HCT116 (cell line): Measurements from ENCODE around the gene NOS1. TPM values are rescaled to one million over a fixed set of nuclear protein-coding genes. Genes with fewer than 3 reads are reported as not detected.

Source experiments
- ATAC-seq: fragments of 200-7000 bp; cut with Tn5 transposase; 2 replicates; pipeline ENCODE4 v1.9.1; 2020; ENCODE audit warnings: mild to moderate bottlenecking, moderate library complexity
- BruUV-seq: library from RNA; stranded (reverse); fragments of 400-500 nt; replicated peaks from 2 replicates; lab custom pipeline; 2021; lab: Mats Ljungman, UMichigan
- CTCF ChIA-PET: fragments of 300-600 bp; sonication (Branson Sonifier 250); formaldehyde crosslinking; loops from one replicate; lab custom pipeline; 2021; ENCODE audit warnings: antibody characterized with exemption; lab: Charles Lee
- POLR2A ChIA-PET: fragments of 300-600, 350-600 bp; sonication (Branson Sonifier 250); formaldehyde crosslinking; loops from one replicate; lab custom pipeline; 2021; ENCODE audit warnings: antibody characterized with exemption; lab: Charles Lee
- RAD21 ChIA-PET, 2 experiments: fragments of 300-600 bp; sonication (Branson Sonifier 250); formaldehyde crosslinking; loops; one replicate each; lab custom pipeline; 2023; ENCODE audit warnings: low total read pairs in 2 of 2; ENCODE audit not compliant: uncharacterized antibody in 2 of 2, unreplicated experiment in 2 of 2, low non-redundant PET in 1 of 2; lab: Charles Lee
- DNase-seq: peaks from one replicate; pipeline ENCODE4 v3.0.0-alpha.2; 2010; ENCODE audit warnings: low read depth, low spot score
- H2AFZ ChIP-seq: fragments of 200-600 bp; shearing (Covaris generic), sonication (generic); 2 replicates; pipeline ENCODE4 v1.6.1; 2017; ENCODE audit warnings: low read depth, mixed run types, mixed read lengths, antibody characterized with exemption, low read length; ENCODE audit not compliant: poor library complexity, severe bottlenecking
- H3K27ac ChIP-seq: 2 replicates; pipeline ENCODE4 v1.5.1; 2012; ENCODE audit warnings: low read depth, low read length
- H3K27me3 ChIP-seq: fragments of 200-600 bp; sonication (generic); 2 replicates; pipeline ENCODE4 v1.6.1; 2016; ENCODE audit warnings: mixed run types, low read length, mixed read lengths; ENCODE audit not compliant: insufficient read depth
- H3K36me3 ChIP-seq, 2 experiments: fragments of 200-500 bp in 1 of 2; fragments of 200-600 bp in 1 of 2; sonication (Bioruptor generic) in 1 of 2; sonication (generic) in 1 of 2; 2 replicates each; pipeline versions ENCODE4 v1.5.1 to v1.6.1; 2014 to 2016; ENCODE audit warnings: low read length in 2 of 2, inconsistent platforms in 1 of 2, mixed read lengths in 1 of 2, mixed run types in 1 of 2; ENCODE audit not compliant: insufficient read depth in 2 of 2, control insufficient read depth in 1 of 2
- H3K4me1 ChIP-seq, 2 experiments: fragments of 200-600 bp in 1 of 2; sonication (generic) in 1 of 2; 2 replicates each; pipeline versions ENCODE4 v1.5.1 to v1.6.1; 2012 to 2017; ENCODE audit warnings: low read length in 2 of 2, inconsistent platforms in 1 of 2, mild to moderate bottlenecking in 1 of 2, mixed read lengths in 1 of 2, mixed run types in 1 of 2, moderate library complexity in 1 of 2; ENCODE audit not compliant: insufficient read depth in 2 of 2, control insufficient read depth in 1 of 2
- H3K4me2 ChIP-seq: fragments of 200-600 bp; sonication (generic); 2 replicates; pipeline ENCODE4 v1.6.1; 2017; ENCODE audit warnings: mixed run types, low read length, mixed read lengths
- H3K4me3 ChIP-seq, 2 experiments: fragments of 200-600 bp in 1 of 2; sonication (generic) in 1 of 2; replicated peaks in 1 of 2; 2 replicates each; pipeline ENCODE4 v1.5.1; 2011 to 2016; ENCODE audit warnings: low read length in 2 of 2, control low read depth in 1 of 2, low read depth in 1 of 2, mild to moderate bottlenecking in 1 of 2, mixed read lengths in 1 of 2, mixed run types in 1 of 2
- H3K79me2 ChIP-seq: fragments of 200-600 bp; sonication (generic); 2 replicates; pipeline ENCODE4 v1.6.1; 2017; ENCODE audit warnings: mild to moderate bottlenecking, mixed run types, low read length, moderate library complexity, mixed read lengths; ENCODE audit not compliant: insufficient read depth
- H3K9ac ChIP-seq: fragments of 200-600 bp; sonication (generic); 2 replicates; pipeline ENCODE4 v1.6.1; 2016; ENCODE audit warnings: low read length, mixed read lengths
- H3K9me2 ChIP-seq: fragments of 200-600 bp; sonication (generic), shearing (Covaris generic); 2 replicates; pipeline ENCODE4 v1.6.1; 2017; ENCODE audit warnings: mixed run types, mild to moderate bottlenecking, moderate library complexity; ENCODE audit not compliant: insufficient read depth
- H3K9me3 ChIP-seq, 2 experiments: fragments of 200-500 bp in 1 of 2; fragments of 200-600 bp in 1 of 2; sonication (Bioruptor generic) in 1 of 2; sonication (generic) in 1 of 2; 2 replicates each; pipeline ENCODE4 v1.6.1; 2014 to 2017; ENCODE audit warnings: low read length in 2 of 2, mixed read lengths in 2 of 2, inconsistent platforms in 1 of 2, low read depth in 1 of 2, mild to moderate bottlenecking in 1 of 2, mixed run types in 1 of 2, moderate library complexity in 1 of 2; ENCODE audit not compliant: control insufficient read depth in 1 of 2, insufficient read depth in 1 of 2
- H4K20me1 ChIP-seq: fragments of 200-600 bp; sonication (generic), shearing (Covaris generic); 2 replicates; pipeline ENCODE4 v1.6.1; 2017; ENCODE audit warnings: mixed run types, mild to moderate bottlenecking, moderate library complexity; ENCODE audit not compliant: insufficient read depth
- CEBPB ChIP-seq: IDR thresholded peaks from 2 replicates; pipeline ENCODE4 v1.6.1; 2012; ENCODE audit warnings: low read depth
- EGR1 ChIP-seq: IDR thresholded peaks from 2 replicates; pipeline ENCODE4 v1.6.1; 2012; ENCODE audit warnings: low read depth
- ELF1 ChIP-seq: IDR thresholded peaks from 2 replicates; pipeline ENCODE4 v1.6.1; 2012; ENCODE audit warnings: low read depth, borderline replicate concordance
- EZH2phosphoT487 ChIP-seq: fragments of 200-600 bp; IDR thresholded peaks from 2 replicates; pipeline ENCODE4 v1.6.1; 2018; ENCODE audit warnings: antibody characterized with exemption, borderline replicate concordance
- FOSL1 ChIP-seq: IDR thresholded peaks from 2 replicates; pipeline ENCODE4 v1.6.1; 2012; ENCODE audit warnings: low read depth
- JUND ChIP-seq: IDR thresholded peaks from 2 replicates; pipeline ENCODE4 v1.6.1; 2012
- POLR2A ChIP-seq: IDR thresholded peaks from 2 replicates; pipeline ENCODE4 v1.7.0; 2011; ENCODE audit warnings: borderline replicate concordance; ENCODE audit not compliant: insufficient read depth, insufficient read length; ENCODE audit errors: extremely low read depth
- SP1 ChIP-seq: IDR thresholded peaks from 2 replicates; pipeline ENCODE4 v1.6.1; 2012; ENCODE audit warnings: low read depth
- SRF ChIP-seq: IDR thresholded peaks from 2 replicates; pipeline ENCODE4 v1.6.1; 2012; ENCODE audit warnings: low read depth
- TCF7L2 ChIP-seq: IDR thresholded peaks from 2 replicates; pipeline ENCODE4 v1.7.0; 2011; ENCODE audit warnings: borderline replicate concordance, inconsistent platforms; ENCODE audit not compliant: insufficient read depth, insufficient read length; ENCODE audit errors: extremely low read depth
- YY1 ChIP-seq: IDR thresholded peaks from 2 replicates; pipeline ENCODE4 v1.6.1; 2011; ENCODE audit warnings: low read length, low read depth, moderate library complexity, mild to moderate bottlenecking; ENCODE audit not compliant: insufficient replicate concordance; ENCODE audit errors: extremely low read depth
- ZFX ChIP-seq: fragments of 450-650 bp; IDR thresholded peaks from 2 replicates; pipeline ENCODE4 v1.6.1; 2017
- ZNF274 ChIP-seq: fragments of 200-500 bp; sonication (Bioruptor generic); IDR thresholded peaks from 2 replicates; pipeline ENCODE4 v1.6.1; 2014; ENCODE audit warnings: mild to moderate bottlenecking, low read depth, low read length, inconsistent platforms
- intact Hi-C: fragments of 100-400 bp; cut with micrococcal nuclease; formaldehyde crosslinking; loops from 2 replicates; pipeline ENCODE4 v1.10.0; 2022
- total RNA-seq: library from RNA; stranded (reverse); gene quantifications from one replicate; pipeline ENCODE4 v1.2.1, GENCODE V29; 2021; ENCODE audit not compliant: unreplicated experiment
- TF ChIP-seq, protein P1 (sequence below): IDR thresholded peaks from 2 replicates; pipeline ENCODE4 v1.6.1; 2012; ENCODE audit warnings: low read depth
- TF ChIP-seq, protein P2 (sequence below): IDR thresholded peaks from 2 replicates; pipeline ENCODE4 v1.6.1; 2011; ENCODE audit warnings: mild to moderate bottlenecking, low read length, moderate library complexity; ENCODE audit not compliant: insufficient replicate concordance; ENCODE audit errors: extremely low read depth
- TF ChIP-seq, protein P3 (sequence below): IDR thresholded peaks from 2 replicates; pipeline ENCODE4 v1.6.1; 2012
- TF ChIP-seq, protein P4 (sequence below): IDR thresholded peaks from 2 replicates; pipeline ENCODE4 v1.6.1; 2012

NOS1 gene
- total RNA-seq, 1 experiment from 2014 or later = 0.22 TPM

DNA sequence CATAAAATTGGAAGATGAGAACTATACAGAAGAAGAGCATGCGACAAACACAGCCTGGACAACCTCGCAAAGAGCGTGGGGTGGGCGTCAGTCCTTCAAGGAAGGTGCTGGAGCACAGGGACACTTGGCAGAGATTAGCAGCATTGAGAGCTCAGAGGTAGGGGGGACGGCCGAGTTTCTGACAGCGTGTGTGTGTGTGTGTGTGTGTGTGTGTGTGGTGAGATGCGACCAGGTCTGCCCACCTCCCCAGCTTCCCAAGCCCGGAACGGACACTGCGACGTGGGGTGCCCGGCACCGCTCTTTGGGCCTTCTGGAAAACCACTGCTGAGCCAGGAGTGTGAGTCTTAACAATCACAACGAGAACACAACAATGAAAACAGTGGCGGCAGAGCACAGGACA lies 153.2 kb downstream of the NOS1 start:
- ChIA-PET POLR2A (no interaction called here), CTCF (no interaction called here), RAD21 (no interaction called here)
- Histone ChIP-seq H3K4me2 (no peak overlapping the region), H3K9me3 (no peaks in the 10 kb centered on the region), H3K4me1 (no peaks in the 10 kb centered on the region), H3K4me3 (no peak overlapping the region), H3K27me3 (peaks cover 7% of the 10 kb centered on the region; the same call in 1 of the 2 replicates), H3K9me2 (no peaks in the 10 kb centered on the region), H3K27ac (no peak overlapping the region), H3K79me2 (no peaks in the 10 kb centered on the region), H4K20me1 (no peaks in the 10 kb centered on the region), H2AFZ (no peak overlapping the region), H3K36me3 (no peaks in the 10 kb centered on the region), H3K9ac (no peak overlapping the region)
- ATAC-seq = no peak
- no peak for DNase-seq
- no peak for TF ChIP-seq EGR1
- no peak for TF ChIP-seq ELF1
- TF ChIP-seq, protein P1, sequence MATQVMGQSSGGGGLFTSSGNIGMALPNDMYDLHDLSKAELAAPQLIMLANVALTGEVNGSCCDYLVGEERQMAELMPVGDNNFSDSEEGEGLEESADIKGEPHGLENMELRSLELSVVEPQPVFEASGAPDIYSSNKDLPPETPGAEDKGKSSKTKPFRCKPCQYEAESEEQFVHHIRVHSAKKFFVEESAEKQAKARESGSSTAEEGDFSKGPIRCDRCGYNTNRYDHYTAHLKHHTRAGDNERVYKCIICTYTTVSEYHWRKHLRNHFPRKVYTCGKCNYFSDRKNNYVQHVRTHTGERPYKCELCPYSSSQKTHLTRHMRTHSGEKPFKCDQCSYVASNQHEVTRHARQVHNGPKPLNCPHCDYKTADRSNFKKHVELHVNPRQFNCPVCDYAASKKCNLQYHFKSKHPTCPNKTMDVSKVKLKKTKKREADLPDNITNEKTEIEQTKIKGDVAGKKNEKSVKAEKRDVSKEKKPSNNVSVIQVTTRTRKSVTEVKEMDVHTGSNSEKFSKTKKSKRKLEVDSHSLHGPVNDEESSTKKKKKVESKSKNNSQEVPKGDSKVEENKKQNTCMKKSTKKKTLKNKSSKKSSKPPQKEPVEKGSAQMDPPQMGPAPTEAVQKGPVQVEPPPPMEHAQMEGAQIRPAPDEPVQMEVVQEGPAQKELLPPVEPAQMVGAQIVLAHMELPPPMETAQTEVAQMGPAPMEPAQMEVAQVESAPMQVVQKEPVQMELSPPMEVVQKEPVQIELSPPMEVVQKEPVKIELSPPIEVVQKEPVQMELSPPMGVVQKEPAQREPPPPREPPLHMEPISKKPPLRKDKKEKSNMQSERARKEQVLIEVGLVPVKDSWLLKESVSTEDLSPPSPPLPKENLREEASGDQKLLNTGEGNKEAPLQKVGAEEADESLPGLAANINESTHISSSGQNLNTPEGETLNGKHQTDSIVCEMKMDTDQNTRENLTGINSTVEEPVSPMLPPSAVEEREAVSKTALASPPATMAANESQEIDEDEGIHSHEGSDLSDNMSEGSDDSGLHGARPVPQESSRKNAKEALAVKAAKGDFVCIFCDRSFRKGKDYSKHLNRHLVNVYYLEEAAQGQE = no peak
- TF ChIP-seq, protein P2, sequence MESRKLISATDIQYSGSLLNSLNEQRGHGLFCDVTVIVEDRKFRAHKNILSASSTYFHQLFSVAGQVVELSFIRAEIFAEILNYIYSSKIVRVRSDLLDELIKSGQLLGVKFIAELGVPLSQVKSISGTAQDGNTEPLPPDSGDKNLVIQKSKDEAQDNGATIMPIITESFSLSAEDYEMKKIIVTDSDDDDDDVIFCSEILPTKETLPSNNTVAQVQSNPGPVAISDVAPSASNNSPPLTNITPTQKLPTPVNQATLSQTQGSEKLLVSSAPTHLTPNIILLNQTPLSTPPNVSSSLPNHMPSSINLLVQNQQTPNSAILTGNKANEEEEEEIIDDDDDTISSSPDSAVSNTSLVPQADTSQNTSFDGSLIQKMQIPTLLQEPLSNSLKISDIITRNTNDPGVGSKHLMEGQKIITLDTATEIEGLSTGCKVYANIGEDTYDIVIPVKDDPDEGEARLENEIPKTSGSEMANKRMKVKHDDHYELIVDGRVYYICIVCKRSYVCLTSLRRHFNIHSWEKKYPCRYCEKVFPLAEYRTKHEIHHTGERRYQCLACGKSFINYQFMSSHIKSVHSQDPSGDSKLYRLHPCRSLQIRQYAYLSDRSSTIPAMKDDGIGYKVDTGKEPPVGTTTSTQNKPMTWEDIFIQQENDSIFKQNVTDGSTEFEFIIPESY = no peak
- no peak for TF ChIP-seq EZH2phosphoT487
- TF ChIP-seq TCF7L2 = no peak
- TF ChIP-seq YY1 = no peak
- TF ChIP-seq ZFX = no peak
- TF ChIP-seq FOSL1 = no peak
- no peak for TF ChIP-seq SRF
- TF ChIP-seq ZNF274 = no peak
- TF ChIP-seq SP1 = no peak
- TF ChIP-seq, protein P3, sequence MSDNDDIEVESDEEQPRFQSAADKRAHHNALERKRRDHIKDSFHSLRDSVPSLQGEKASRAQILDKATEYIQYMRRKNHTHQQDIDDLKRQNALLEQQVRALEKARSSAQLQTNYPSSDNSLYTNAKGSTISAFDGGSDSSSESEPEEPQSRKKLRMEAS = no peak
- no peak for TF ChIP-seq POLR2A
- no peak for TF ChIP-seq CEBPB
- TF ChIP-seq JUND = no peak
- TF ChIP-seq, protein P4, sequence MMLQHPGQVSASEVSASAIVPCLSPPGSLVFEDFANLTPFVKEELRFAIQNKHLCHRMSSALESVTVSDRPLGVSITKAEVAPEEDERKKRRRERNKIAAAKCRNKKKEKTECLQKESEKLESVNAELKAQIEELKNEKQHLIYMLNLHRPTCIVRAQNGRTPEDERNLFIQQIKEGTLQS = no peak
- intact Hi-C loops = no loop called here
- BruUV-seq = no TSS peak
